ENCODE data around the gene NEU1. TPM values are rescaled to one million over a fixed set of nuclear protein-coding genes. Genes with fewer than 3 reads are reported as not detected.

Gene NEU1
- total and polyA plus RNA-seq, 8 donors: 25.7 to 106 (median 29.4) TPM

DNA sequence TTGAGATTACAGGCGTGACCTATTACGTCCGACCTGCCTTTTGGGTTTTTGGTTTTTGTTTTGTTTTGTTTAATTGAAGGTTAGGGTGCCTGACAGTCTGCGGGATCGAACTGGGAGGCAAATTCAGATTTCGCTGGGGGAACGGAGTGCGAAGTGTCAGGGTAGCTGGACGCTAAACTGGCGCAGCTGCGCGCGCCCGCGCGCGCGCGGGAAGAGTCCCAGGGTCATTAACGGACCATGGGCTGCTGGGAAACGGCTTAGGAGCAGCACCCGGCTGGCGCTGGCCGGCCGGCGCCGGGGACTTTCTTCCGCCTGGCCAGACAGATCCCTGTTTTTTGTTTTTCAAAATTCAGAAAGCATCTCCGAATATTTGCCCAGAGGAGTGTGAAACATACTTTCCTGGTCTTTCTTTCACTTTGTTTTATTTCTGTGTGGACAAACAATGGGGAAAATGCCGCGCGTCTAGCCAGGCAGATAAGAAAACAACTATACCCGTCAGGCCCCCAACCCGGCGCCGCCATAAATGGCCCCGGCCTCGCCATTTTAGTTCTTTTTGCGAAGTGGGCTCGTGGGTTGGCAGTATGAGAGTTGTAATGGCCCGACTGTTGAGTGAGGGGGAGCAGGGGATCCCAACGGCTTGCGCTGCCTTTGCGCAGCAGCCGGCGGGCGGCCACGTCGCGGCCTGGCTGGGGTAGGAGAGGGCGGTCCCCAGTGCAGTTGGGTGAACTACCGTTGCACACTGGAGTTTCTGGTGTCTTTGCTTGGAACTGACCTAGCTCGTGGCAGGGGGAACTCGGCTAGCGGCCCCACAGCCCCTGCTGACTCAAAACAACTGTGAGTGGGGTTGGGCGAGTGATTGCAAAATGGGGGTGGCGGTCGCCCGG, 28.0 kb downstream of the NEU1 start:
- H3K27me3 ChIP-seq: no peaks in the 10 kb centered on the region
- H3K4me3 ChIP-seq: peak overlapping the region; percentile 87 to 95
- H3K27ac ChIP-seq: peak overlapping the region; percentile 92 to 94
- ATAC-seq (peak; percentile 75), DNase-seq (peak; percentile 89 to 96 (median 94))
- H3K36me3 ChIP-seq: peaks cover 0 to 29% of the 10 kb centered on the region in 2 donors
- peaks cover 48 to 80% of the 10 kb centered on the region in 2 donors for H3K4me1 ChIP-seq
- no peaks in the 10 kb centered on the region for H3K9me3 ChIP-seq
- TF ChIP-seq, protein P1, sequence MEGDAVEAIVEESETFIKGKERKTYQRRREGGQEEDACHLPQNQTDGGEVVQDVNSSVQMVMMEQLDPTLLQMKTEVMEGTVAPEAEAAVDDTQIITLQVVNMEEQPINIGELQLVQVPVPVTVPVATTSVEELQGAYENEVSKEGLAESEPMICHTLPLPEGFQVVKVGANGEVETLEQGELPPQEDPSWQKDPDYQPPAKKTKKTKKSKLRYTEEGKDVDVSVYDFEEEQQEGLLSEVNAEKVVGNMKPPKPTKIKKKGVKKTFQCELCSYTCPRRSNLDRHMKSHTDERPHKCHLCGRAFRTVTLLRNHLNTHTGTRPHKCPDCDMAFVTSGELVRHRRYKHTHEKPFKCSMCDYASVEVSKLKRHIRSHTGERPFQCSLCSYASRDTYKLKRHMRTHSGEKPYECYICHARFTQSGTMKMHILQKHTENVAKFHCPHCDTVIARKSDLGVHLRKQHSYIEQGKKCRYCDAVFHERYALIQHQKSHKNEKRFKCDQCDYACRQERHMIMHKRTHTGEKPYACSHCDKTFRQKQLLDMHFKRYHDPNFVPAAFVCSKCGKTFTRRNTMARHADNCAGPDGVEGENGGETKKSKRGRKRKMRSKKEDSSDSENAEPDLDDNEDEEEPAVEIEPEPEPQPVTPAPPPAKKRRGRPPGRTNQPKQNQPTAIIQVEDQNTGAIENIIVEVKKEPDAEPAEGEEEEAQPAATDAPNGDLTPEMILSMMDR (IDR thresholded peaks at IDR 0.05): no peak
- intact Hi-C loops (cut with DNase I): no loop called here

DNA sequence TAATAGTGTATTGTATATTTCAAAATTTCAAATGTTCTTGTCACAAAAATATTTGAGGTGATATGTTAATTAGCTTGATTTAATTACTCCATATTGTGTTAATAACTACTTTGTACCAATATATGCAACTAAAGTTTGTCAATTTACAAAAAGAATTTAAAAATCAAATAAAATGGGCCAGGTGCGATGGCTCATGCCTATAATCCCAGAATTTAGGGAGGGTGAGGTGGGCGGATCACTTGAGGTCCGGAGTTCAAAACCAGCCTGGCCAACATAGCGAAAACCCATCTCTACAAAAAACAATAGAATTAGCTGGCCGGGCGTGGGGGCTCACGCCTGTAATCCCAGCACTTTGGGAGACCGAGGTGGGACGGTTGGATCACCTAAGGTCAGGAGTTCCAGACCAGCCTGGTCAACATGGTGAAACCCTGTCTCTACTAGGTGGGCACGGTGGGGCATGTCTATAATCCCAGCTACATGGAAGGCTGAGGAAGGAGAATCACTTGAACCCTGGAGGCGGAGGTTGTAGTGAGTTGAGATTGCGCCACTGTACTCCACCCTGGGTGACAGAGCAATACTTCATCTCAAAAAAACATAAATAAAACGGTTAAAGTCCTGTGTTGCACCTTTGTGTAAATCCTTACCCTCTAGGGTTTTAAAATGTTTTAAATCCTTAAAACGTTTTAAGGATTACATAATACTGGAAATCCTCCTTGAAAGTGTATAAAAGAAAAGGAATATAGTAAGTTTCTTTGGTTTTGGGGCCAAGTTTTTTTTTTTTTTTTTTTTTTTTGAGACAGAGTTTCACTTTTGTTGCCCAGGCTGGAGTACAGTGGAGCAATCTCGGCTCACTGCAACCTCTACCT, 31.0 kb downstream of the NEU1 start:
- Histone ChIP-seq H3K27ac (peak overlapping the region; percentile 84 to 92), H3K27me3 (no peaks in the 10 kb centered on the region), H3K4me3 (peak overlapping the region; percentile 42 to 56), H3K9me3 (no peaks in the 10 kb centered on the region), H3K36me3 (no peaks in the 10 kb centered on the region), H3K4me1 (peaks cover 24 to 52% of the 10 kb centered on the region in 2 donors)
- intact Hi-C loops (cut with DNase I): no loop called here
- DNase-seq (peak in 1 of 4 donors; percentile 50), ATAC-seq (no peak)
- TF ChIP-seq, protein P1 (IDR thresholded peaks at IDR 0.05): no peak

DNA sequence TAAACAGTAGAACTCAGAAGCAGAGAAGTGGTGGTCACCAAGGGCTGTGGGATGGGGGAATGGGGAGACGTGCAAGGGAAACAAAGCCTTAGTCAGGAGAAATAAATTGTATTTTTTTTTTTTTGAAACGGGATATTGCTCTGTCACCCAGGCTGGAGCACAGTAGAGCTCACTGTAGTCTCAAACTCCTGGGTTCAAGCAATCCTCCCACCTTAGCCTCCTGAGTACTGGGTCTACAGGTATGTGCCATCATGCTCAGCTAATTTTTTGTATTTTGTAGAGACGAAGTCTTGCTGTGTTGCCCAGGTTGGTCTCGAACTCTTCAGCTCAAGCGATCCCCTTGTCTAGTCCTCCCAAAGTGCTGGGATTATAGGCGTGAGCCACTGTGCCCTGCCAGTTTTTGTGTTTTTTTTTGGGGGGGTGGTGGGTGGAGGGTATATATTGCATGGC, 31.7 kb downstream of the NEU1 start:
- Histone ChIP-seq H3K9me3 (no peaks in the 10 kb centered on the region), H3K4me3 (peak overlapping the region; percentile 42 to 56), H3K4me1 (peaks cover 25 to 52% of the 10 kb centered on the region in 2 donors), H3K27me3 (no peaks in the 10 kb centered on the region), H3K27ac (peak overlapping the region; percentile 84), H3K36me3 (no peaks in the 10 kb centered on the region)
- DNase-seq: no peak
- TF ChIP-seq, protein P1 (IDR thresholded peaks at IDR 0.05): no peak
- intact Hi-C loops (cut with DNase I): no loop called here
- ATAC-seq: no peak

DNA sequence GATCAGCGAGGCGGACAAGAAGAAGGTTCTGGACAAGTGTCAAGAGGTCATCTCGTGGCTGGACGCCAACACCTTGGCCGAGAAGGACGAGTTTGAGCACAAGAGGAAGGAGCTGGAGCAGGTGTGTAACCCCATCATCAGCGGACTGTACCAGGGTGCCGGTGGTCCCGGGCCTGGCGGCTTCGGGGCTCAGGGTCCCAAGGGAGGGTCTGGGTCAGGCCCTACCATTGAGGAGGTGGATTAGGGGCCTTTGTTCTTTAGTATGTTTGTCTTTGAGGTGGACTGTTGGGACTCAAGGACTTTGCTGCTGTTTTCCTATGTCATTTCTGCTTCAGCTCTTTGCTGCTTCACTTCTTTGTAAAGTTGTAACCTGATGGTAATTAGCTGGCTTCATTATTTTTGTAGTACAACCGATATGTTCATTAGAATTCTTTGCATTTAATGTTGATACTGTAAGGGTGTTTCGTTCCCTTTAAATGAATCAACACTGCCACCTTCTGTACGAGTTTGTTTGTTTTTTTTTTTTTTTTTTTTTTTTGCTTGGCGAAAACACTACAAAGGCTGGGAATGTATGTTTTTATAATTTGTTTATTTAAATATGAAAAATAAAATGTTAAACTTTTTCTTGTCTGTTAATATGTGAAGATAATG, 32.9 kb downstream of the NEU1 start:
- Histone ChIP-seq H3K4me1 (peaks cover 29 to 58% of the 10 kb centered on the region in 2 donors), H3K27ac (peak overlapping the region; percentile 84), H3K36me3 (no peaks in the 10 kb centered on the region), H3K9me3 (no peaks in the 10 kb centered on the region), H3K27me3 (no peaks in the 10 kb centered on the region), H3K4me3 (peak overlapping the region; percentile 42 to 56)
- ATAC-seq: peak; percentile 0
- TF ChIP-seq, protein P1 (IDR thresholded peaks at IDR 0.05): no peak
- intact Hi-C loops (cut with DNase I): no loop called here
- peak in 3 of 4 donors; percentile 44 to 65 (median 63) for DNase-seq

Data from left lung (tissue), 10 donors.